ENCODE data around the gene VASH1. TPM values are rescaled to one million over a fixed set of nuclear protein-coding genes. Genes with fewer than 3 reads are reported as not detected.
"Not testable (repeated sequence)": the region's sequence is repeated elsewhere in the genome, so short reads cannot be mapped to it uniquely, and the experiment has no call there.

The VASH1 gene
- 18.4 TPM for total RNA-seq

DNA sequence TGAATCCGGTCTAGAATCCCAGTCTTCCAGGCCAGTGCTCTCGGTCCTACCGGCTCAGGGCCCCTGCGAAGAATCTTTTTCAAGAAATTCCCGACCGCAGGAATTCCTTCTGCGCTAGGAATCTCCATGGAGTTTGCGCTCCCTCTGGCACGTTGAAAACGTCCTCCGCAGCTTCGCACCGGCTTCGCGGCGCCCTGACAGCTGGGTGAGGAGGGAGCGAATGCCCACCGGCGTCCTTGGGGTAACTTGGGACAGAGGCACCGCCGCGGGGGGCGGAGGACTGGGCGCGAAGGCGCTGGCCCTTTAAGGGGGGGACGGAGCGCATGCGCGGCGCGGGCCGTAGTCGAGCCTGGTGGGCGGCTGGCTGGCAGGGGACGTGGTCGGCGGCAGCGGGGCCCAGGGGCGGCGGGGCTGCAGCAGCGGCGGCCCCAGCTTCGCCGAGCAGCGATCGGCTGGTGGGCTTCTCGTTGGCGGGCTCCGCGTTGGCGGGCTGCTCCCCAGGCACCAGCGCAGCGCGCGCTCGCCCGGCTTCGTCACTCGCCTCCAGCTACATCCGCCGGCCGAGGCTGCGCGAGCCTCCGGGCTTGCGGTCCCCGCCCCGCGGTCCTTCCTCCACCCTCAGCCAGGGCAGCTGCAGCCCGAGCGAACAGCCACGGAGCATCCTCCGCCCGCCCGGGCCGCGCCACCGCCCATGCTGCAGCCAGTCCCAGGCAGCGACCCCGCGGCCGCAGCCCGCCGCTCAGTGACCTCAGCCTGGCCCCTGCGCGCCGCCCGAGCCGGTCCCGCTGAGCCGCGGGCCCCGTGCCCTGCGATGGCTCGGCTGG is at the start of gene VASH1:
VASH1 (plus strand) TSS at position 333 of the 824 bp plus-strand sequence. CDS start 1,354 bp downstream, outside the sequence.
- DNase-seq (ENCODE audit: low spot score), result no peak

DNA sequence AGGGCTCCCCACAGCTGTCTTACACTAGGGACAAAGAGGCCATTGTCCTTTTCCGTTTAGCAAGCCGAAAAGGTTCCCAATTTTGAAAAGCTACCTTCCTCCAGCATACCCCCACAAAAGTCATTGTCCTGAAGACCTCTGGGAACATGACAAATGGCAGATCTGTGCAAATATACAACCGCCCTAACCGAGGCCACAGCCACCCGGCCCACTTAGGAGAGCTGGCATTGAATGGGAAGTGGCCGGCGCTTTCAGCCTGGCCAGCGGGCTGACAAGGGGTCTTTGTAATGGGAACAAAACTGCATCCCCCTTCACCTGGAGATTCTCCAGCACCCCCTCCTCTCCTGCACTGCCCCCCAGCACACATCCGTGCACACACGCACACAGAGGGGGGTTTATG is 48.1 kb upstream of the VASH1 start:
- no peak for DNase-seq (ENCODE audit: low spot score)

GRCh38 chr14:76714470-76714869 is 46.8 kb upstream of the VASH1 start:
- DNase-seq (ENCODE audit: low spot score), result no peak

- DNase-seq (ENCODE audit: low spot score), result no peak
Observed at GRCh38 chr14:76715101-76715500, 46.2 kb upstream of the VASH1 start.

GRCh38 chr14:76715511-76716081 is 45.7 kb upstream of the VASH1 start:
- DNase-seq (ENCODE audit: low spot score), result no peak

DNA sequence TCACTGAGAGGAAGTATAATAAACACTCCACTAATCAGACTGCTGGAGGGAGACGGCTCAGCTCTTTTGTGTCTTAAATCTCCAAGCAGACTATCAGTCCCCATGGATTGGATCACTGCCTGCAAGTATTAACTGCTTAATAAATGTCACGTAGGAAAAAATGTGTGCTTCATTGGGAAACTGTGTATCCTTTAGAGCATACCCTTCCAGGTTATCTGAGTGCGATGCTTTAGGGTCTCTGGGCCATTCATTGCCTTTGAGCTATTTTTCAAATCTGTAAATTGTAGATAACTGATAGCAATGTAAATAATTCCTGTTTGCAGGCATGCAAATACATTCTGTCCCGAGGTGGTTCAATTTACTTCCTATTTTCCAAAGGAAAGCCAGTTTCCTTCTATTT is 45.0 kb upstream of the VASH1 start:
- DNase-seq (ENCODE audit: low spot score), result no peak

DNA sequence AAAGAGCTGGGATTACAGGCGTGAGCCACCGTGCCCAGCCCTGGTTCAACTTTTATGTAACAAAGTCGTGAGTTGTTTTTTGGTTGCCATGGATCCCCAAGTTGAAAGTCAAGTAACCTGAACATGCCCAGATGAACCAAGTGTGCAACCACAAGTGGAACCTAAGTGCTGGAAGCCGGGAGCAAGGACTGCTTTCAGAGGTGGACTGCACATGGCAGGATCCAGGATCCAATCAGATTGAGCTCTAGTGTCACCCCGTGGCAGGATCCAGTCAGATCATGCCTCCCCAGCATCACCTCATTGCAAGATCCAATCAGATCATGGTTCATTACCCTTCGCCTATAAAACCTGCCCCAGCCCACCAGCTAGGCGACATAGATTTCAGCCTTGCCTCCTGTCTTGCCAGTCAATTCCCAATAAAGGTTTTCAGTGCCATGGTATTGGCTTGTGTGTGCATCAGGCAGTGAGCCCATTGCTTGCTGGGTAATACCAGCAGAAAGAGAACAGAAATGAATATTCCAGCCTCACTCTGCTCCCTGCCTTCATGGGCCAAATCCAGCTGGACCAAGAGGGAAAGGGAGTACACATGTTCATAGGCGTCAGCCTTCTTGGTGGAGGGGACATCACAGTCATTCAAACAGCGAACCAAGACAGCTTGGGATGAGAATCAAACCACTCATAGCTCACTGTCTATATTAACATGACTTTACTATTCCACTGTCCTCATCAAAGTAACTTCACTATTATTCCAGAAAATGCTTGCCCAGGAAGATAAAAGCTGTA is 43.6 kb upstream of the VASH1 start:
- no peak for DNase-seq (ENCODE audit: low spot score)

DNA sequence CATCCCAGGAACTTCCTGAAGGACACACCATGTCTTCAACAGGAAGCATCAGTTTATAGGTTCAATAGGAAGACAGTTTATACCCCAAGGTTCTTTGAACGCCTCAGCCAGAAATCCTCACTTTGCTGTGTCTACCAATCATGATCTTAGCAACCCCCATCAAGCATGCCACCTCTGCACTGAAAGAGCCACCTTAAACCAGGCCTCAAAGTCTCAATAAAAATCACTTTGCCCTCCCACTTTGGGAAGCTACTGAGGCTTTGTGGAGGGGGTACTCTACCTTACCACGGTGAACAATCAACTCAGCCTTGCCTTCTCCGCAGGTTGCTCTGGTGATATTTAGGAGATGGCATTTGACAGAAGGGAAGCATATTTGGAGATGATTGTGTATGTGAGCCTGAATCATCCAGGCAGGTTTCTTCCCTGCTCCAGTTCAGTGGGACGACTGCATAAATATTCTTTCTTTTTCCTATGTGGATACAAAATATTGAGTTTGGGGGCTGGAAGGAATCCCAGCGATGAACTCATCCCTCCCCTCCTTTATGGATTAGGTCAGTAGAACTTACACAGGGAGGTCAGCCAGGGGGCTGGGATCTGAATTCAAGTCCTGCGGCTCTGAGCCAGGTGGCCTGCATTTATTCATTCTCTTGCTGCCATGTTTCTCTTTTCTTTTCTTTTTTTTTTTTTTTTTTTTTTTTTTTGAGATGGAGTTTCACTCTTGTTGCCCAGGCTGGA is 42.8 kb upstream of the VASH1 start:
- DNase-seq (ENCODE audit: low spot score), result no peak

- no peak for DNase-seq (ENCODE audit: low spot score)
Observed at GRCh38 chr14:76719666-76720065, 41.6 kb upstream of the VASH1 start.

- peak; percentile 50 for DNase-seq (ENCODE audit: low spot score)
Observed at GRCh38 chr14:76720382-76720813, 40.9 kb upstream of the VASH1 start.

DNA sequence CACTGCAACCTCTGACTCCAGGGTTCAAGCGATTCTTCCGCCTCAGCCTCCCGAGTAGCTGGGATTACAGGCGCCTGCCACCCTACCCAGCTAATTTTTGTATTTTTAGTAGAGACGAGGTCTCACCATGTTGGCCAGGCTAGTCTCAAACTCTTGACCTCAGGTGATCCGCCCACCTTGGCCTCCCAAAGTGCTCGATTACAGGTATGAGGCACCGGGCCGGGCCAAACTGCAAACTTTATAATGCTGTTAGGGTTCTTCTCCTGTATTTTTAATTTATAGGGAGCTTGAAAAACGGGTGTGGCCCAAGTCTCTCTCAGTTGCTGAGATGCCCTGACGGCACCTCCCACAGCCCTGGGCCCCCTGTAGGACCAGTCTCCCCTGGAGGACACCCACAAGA is 39.8 kb upstream of the VASH1 start:
- not testable (repeated sequence) for DNase-seq (ENCODE audit: low spot score)

DNA sequence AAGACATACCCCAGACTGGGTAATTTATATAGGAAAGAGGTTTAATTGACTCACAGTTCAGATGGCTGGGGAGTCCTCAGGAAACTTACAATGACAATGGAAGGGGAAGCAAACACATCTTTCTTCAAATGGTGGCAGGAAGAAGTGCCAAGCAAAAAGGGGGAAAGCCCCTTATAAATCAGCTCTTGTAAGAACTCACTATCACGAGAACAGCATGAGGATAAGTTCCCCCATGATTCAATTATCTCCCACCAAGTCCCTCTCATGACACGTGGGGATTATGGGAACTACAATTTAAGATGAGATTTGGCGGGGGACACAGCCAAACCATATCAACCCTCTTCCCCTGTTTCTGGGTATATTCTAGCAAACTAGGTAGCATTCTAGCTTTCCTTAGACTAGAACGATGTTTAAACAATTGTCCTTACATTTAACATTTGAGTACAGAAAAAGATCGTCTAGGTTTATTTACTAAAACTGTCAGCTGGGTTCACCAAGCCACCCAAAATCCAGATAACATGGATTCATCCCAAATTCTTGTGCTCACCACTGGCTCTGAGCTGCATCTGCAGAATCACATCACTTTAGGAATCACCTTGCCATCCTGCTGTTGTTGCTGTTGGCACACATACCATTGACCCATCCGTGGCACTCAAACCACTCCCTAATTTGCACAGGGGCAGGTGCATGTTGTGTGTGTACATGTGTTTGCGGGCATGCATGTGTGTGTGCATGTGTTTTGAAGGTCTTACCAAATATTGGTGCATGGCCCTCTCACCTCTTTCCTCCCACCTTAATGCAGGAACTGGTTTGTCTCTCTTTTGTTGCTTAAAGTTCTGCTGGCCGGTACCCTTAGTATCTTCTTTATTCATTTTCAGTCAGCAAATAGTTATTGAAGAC is 36.4 kb upstream of the VASH1 start:
- DNase-seq (ENCODE audit: low spot score), result no peak

- no peak for DNase-seq (ENCODE audit: low spot score)
Observed at GRCh38 chr14:76726551-76726970, 34.7 kb upstream of the VASH1 start.

- no peak for DNase-seq (ENCODE audit: low spot score)
Observed at GRCh38 chr14:76727384-76727783, 33.9 kb upstream of the VASH1 start.

DNA sequence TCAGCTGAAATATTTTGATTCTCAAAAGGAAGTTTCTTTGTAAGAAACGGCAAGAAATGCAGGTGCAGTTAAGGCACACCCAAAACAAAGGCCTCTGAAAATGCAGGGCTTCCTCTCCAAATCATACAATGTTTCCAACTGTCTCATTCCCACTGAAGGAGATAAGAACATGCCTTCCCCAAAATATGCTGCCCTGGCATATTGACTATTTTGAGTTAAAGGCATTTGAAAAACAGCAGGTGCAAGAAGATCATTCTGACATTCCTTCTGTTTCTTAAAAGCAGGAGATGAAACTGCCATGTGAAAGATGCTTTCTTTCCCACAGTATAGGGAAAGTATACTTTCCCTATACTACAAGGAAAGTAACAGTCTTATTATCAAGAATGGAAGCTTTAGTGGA is 33.4 kb upstream of the VASH1 start:
- no peak for DNase-seq (ENCODE audit: low spot score)

DNA sequence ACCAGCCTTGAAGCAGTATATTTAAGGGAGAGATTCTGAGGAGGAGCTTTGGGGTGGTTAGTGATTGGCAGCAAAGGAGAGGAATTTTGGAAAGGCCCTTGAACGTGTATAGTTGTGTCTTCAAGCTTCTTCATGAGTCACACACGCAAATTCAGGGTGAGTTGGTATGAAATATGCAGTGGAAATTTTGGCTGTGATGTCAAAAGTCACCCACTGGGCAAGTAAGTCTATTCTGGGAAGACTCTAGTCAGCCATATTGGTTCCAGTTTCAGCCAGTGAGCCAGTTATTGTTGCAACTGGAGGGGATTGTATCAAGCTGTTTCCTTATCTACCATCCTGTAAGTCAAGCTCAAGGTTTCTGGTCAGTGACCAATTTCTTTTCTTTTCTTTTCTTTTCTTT is 32.0 kb upstream of the VASH1 start:
- DNase-seq (ENCODE audit: low spot score), result no peak

GRCh38 chr14:76729953-76730505 is 31.2 kb upstream of the VASH1 start:
- DNase-seq (ENCODE audit: low spot score), result no peak

- DNase-seq (ENCODE audit: low spot score), result not testable (repeated sequence)
Observed at GRCh38 chr14:76734501-76734900, 26.8 kb upstream of the VASH1 start.

- DNase-seq (ENCODE audit: low spot score), result no peak
Observed at GRCh38 chr14:76736514-76736913, 24.8 kb upstream of the VASH1 start.

GRCh38 chr14:76741074-76741473 is 20.2 kb upstream of the VASH1 start:
- DNase-seq (ENCODE audit: low spot score), result no peak

DNA sequence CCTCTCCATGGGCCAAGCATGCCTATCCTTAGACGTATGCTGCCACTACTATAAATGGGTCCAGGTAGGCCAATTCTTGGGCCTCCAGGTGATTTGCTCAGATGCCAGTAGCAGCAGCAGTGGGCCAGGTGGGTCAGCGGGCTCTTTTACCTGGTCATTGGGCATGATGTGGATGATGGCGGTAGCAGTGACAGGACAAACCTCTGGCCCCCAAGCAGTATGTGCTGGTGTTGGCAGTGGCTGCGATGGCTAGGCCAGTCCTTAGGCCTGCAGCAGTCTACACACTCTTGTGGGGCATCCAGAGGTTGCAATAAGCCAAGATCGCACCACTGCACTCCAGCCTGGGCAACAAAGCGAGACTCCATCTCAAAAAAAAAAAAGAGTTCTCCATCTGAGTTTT is 19.1 kb upstream of the VASH1 start:
- no peak for DNase-seq (ENCODE audit: low spot score)
